ENCODE measurements around the gene TIMP2. TPM values are rescaled to one million over a fixed set of nuclear protein-coding genes. Genes with fewer than 3 reads are reported as not detected.
A peak's percentile ranks its signal among the peaks of the same experiment; 100 is the strongest.

The TIMP2 gene
- total and polyA plus RNA-seq, 2 experiments from 2014 or later: 10.6 to 22.5 TPM

DNA sequence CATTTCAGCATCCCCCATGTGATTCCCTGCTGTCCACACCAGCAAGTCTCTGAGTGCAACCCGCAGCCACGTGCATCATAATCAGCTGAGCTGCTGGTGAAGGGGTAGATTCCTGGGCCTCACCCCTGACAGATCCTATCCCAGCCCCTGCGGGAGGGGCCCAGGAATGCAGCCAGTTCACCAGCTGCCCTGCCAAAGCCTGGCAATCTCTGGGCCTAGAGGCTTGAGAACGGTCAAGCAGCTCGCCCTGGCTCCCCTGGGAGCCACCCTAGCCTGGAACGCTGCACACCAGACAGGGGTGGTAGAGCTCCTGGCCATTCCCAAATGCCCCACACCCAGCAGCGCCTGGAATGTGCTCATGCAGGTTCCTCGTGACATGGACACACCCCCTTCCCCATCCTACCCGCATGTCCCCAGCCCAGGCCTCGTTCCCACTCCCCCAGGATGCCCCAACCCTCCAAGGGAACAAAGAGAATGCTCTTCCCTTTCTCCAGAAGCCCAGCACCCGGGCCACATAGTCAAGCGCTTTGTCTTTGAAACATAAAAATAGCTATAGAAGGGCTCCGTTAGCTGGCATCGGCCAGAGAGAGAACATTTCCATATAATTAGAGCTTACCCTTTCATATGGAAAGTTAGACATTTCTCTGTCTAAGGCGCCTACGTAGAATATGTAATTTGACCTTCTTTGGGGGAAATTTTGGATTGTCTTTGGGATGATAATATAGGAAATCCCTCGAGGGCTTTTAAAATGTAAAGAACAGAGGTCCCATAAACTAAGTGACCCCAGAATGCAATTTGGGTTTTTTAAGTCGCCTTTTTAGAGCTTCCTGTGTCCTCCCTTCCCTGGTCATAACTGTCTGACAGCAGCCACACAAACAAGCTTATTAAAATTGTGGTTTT is 25.6 kb downstream of the TIMP2 start:
- Mint-ChIP-seq H3K4me3 (peak overlapping the region; percentile 11; the same call in 2 of the 3 replicates), H3K27me3 (ENCODE audit: insufficient read depth, low read depth, poor library complexity) (peaks cover 25% of the 10 kb centered on the region), H3K9me3 (no peaks in the 10 kb centered on the region), H3K27ac (peak overlapping the region; percentile 58), H3K36me3 (ENCODE audit: low read depth) (no peaks in the 10 kb centered on the region), H3K4me1 (peaks cover 44% of the 10 kb centered on the region)
- Histone ChIP-seq H3K4me1 (ENCODE audit: insufficient read depth) (peaks cover 20% of the 10 kb centered on the region), H2AFZ (no peak overlapping the region), H3K9me2 (ENCODE audit: insufficient read depth) (no peaks in the 10 kb centered on the region), H3K36me3 (ENCODE audit: insufficient read depth) (no peaks in the 10 kb centered on the region), H4K20me1 (replicated peaks; ENCODE audit: insufficient read depth) (peaks cover 16% of the 10 kb centered on the region), H3K4me2 (peak overlapping the region; percentile 29; the same call in 1 of the 2 replicates), H3F3A (replicated peaks; ENCODE audit: low read depth) (0 out of 2 replicates have a peak, but pooled peaks cover 3% of the 10 kb centered on the region), H3K4me3 (0 out of 2 replicates have a peak overlapping the region, but pooled peaks have one; percentile 12), H3K27ac (ENCODE audit: low read depth) (peak overlapping the region; percentile 87), H3K79me2 (replicated peaks; ENCODE audit: insufficient read depth) (peaks cover 24% of the 10 kb centered on the region), H3K27me3 (ENCODE audit: insufficient read depth) (no peaks in the 10 kb centered on the region)
- TF ChIP-seq JUNB (IDR thresholded peaks at IDR 0.05; ENCODE audit: unreplicated experiment) (no peak), POLR2AphosphoS5 (IDR thresholded peaks at IDR 0.05; ENCODE audit: low read depth) (no peak), ZNF114 (CRISPR knock-in tag; IDR thresholded peaks at IDR 0.05) (no peak), EZH2phosphoT487 (IDR thresholded peaks at IDR 0.05; ENCODE audit: unreplicated experiment) (no peak), STAT1 (IDR thresholded peaks at IDR 0.05; ENCODE audit: unreplicated experiment) (no peak), EZH2 (IDR thresholded peaks at IDR 0.05; ENCODE audit: low read depth, unreplicated experiment) (no peak), CREB1 (CRISPR knock-in tag; IDR thresholded peaks at IDR 0.05; ENCODE audit: low read depth) (no peak)
- TF ChIP-seq, protein P1, sequence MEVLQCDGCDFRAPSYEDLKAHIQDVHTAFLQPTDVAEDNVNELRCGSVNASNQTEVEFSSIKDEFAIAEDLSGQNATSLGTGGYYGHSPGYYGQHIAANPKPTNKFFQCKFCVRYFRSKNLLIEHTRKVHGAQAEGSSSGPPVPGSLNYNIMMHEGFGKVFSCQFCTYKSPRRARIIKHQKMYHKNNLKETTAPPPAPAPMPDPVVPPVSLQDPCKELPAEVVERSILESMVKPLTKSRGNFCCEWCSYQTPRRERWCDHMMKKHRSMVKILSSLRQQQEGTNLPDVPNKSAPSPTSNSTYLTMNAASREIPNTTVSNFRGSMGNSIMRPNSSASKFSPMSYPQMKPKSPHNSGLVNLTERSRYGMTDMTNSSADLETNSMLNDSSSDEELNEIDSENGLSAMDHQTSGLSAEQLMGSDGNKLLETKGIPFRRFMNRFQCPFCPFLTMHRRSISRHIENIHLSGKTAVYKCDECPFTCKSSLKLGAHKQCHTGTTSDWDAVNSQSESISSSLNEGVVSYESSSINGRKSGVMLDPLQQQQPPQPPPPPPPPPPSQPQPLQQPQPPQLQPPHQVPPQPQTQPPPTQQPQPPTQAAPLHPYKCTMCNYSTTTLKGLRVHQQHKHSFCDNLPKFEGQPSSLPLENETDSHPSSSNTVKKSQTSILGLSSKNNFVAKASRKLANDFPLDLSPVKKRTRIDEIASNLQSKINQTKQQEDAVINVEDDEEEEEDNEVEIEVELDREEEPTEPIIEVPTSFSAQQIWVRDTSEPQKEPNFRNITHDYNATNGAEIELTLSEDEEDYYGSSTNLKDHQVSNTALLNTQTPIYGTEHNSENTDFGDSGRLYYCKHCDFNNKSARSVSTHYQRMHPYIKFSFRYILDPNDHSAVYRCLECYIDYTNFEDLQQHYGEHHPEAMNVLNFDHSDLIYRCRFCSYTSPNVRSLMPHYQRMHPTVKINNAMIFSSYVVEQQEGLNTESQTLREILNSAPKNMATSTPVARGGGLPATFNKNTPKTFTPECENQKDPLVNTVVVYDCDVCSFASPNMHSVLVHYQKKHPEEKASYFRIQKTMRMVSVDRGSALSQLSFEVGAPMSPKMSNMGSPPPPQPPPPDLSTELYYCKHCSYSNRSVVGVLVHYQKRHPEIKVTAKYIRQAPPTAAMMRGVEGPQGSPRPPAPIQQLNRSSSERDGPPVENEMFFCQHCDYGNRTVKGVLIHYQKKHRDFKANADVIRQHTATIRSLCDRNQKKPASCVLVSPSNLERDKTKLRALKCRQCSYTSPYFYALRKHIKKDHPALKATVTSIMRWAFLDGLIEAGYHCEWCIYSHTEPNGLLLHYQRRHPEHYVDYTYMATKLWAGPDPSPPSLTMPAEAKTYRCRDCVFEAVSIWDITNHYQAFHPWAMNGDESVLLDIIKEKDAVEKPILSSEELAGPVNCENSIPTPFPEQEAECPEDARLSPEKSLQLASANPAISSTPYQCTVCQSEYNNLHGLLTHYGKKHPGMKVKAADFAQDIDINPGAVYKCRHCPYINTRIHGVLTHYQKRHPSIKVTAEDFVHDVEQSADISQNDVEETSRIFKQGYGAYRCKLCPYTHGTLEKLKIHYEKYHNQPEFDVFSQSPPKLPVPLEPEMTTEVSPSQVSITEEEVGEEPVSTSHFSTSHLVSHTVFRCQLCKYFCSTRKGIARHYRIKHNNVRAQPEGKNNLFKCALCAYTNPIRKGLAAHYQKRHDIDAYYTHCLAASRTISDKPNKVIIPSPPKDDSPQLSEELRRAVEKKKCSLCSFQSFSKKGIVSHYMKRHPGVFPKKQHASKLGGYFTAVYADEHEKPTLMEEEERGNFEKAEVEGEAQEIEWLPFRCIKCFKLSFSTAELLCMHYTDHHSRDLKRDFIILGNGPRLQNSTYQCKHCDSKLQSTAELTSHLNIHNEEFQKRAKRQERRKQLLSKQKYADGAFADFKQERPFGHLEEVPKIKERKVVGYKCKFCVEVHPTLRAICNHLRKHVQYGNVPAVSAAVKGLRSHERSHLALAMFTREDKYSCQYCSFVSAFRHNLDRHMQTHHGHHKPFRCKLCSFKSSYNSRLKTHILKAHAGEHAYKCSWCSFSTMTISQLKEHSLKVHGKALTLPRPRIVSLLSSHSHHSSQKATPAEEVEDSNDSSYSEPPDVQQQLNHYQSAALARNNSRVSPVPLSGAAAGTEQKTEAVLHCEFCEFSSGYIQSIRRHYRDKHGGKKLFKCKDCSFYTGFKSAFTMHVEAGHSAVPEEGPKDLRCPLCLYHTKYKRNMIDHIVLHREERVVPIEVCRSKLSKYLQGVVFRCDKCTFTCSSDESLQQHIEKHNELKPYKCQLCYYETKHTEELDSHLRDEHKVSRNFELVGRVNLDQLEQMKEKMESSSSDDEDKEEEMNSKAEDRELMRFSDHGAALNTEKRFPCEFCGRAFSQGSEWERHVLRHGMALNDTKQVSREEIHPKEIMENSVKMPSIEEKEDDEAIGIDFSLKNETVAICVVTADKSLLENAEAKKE (CRISPR knock-in tag; IDR thresholded peaks at IDR 0.05): no peak
- TF ChIP-seq, protein P2, sequence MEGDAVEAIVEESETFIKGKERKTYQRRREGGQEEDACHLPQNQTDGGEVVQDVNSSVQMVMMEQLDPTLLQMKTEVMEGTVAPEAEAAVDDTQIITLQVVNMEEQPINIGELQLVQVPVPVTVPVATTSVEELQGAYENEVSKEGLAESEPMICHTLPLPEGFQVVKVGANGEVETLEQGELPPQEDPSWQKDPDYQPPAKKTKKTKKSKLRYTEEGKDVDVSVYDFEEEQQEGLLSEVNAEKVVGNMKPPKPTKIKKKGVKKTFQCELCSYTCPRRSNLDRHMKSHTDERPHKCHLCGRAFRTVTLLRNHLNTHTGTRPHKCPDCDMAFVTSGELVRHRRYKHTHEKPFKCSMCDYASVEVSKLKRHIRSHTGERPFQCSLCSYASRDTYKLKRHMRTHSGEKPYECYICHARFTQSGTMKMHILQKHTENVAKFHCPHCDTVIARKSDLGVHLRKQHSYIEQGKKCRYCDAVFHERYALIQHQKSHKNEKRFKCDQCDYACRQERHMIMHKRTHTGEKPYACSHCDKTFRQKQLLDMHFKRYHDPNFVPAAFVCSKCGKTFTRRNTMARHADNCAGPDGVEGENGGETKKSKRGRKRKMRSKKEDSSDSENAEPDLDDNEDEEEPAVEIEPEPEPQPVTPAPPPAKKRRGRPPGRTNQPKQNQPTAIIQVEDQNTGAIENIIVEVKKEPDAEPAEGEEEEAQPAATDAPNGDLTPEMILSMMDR (conservative IDR thresholded peaks at IDR 0.05; ENCODE audit: low read depth in 2 of 2): no peak
- TF ChIP-seq, protein P3, sequence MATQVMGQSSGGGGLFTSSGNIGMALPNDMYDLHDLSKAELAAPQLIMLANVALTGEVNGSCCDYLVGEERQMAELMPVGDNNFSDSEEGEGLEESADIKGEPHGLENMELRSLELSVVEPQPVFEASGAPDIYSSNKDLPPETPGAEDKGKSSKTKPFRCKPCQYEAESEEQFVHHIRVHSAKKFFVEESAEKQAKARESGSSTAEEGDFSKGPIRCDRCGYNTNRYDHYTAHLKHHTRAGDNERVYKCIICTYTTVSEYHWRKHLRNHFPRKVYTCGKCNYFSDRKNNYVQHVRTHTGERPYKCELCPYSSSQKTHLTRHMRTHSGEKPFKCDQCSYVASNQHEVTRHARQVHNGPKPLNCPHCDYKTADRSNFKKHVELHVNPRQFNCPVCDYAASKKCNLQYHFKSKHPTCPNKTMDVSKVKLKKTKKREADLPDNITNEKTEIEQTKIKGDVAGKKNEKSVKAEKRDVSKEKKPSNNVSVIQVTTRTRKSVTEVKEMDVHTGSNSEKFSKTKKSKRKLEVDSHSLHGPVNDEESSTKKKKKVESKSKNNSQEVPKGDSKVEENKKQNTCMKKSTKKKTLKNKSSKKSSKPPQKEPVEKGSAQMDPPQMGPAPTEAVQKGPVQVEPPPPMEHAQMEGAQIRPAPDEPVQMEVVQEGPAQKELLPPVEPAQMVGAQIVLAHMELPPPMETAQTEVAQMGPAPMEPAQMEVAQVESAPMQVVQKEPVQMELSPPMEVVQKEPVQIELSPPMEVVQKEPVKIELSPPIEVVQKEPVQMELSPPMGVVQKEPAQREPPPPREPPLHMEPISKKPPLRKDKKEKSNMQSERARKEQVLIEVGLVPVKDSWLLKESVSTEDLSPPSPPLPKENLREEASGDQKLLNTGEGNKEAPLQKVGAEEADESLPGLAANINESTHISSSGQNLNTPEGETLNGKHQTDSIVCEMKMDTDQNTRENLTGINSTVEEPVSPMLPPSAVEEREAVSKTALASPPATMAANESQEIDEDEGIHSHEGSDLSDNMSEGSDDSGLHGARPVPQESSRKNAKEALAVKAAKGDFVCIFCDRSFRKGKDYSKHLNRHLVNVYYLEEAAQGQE (IDR thresholded peaks at IDR 0.05; ENCODE audit: unreplicated experiment): no peak
- TF ChIP-seq, protein P4, sequence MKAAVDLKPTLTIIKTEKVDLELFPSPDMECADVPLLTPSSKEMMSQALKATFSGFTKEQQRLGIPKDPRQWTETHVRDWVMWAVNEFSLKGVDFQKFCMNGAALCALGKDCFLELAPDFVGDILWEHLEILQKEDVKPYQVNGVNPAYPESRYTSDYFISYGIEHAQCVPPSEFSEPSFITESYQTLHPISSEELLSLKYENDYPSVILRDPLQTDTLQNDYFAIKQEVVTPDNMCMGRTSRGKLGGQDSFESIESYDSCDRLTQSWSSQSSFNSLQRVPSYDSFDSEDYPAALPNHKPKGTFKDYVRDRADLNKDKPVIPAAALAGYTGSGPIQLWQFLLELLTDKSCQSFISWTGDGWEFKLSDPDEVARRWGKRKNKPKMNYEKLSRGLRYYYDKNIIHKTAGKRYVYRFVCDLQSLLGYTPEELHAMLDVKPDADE (IDR thresholded peaks at IDR 0.05): no peak
- DNase-seq (ENCODE audit: low spot score): peak; percentile 77
- ATAC-seq: peak; percentile 78

All from GM23338 (cell line).